22Rv1 (cell line): Measurements from ENCODE around the gene C6orf89.
A peak's percentile ranks its signal among the peaks of the same experiment; 100 is the strongest.

Experiments used
- H3K27ac ChIP-seq: fragments of 450-650 bp; 2 replicates; pipeline ENCODE4 v1.5.1; 2017
- ZFX ChIP-seq: fragments of 450-650 bp; IDR thresholded peaks from 2 replicates; pipeline ENCODE4 v1.6.1; 2017; ENCODE audit warnings: antibody characterized with exemption, borderline replicate concordance
- TF ChIP-seq, protein P1 (sequence below): fragments of 450-650 bp; IDR thresholded peaks from 2 replicates; pipeline ENCODE4 v1.5.1; 2017; ENCODE audit warnings: mild to moderate bottlenecking

C6orf89 gene

DNA sequence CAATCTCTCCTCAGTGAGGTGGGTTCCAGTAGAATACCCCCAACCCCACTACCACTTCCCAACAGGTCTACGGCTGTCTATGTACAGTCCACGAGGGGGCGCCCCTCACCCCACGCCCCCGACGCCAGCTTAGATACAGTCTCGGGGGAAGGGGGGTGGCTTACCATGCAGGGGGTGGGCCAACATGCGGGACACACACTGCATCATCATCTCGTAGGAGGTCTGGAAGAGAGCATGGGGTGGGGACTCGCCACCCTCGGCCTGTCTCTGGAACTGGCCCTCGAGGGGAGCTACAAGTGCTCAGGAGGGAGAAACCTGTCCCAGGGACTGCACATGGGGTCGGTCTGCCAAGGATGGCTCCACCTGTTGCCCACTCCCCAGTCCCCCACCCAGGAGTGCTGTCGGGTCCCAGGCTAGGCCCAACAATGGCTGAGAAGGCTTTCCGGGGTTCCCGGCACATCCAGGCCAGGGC, 91.8 kb downstream of the C6orf89 start:
- TF ChIP-seq, protein P1, sequence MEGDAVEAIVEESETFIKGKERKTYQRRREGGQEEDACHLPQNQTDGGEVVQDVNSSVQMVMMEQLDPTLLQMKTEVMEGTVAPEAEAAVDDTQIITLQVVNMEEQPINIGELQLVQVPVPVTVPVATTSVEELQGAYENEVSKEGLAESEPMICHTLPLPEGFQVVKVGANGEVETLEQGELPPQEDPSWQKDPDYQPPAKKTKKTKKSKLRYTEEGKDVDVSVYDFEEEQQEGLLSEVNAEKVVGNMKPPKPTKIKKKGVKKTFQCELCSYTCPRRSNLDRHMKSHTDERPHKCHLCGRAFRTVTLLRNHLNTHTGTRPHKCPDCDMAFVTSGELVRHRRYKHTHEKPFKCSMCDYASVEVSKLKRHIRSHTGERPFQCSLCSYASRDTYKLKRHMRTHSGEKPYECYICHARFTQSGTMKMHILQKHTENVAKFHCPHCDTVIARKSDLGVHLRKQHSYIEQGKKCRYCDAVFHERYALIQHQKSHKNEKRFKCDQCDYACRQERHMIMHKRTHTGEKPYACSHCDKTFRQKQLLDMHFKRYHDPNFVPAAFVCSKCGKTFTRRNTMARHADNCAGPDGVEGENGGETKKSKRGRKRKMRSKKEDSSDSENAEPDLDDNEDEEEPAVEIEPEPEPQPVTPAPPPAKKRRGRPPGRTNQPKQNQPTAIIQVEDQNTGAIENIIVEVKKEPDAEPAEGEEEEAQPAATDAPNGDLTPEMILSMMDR = peak; percentile 72
- TF ChIP-seq ZFX = no peak
- no peak overlapping the region for H3K27ac ChIP-seq
